ENCODE data around the gene TIGD4. TPM values are rescaled to one million over a fixed set of nuclear protein-coding genes. Genes with fewer than 3 reads are reported as not detected.

TIGD4 gene
- polyA plus RNA-seq, 1 donor from 2014 or later, result 0.28 TPM

DNA sequence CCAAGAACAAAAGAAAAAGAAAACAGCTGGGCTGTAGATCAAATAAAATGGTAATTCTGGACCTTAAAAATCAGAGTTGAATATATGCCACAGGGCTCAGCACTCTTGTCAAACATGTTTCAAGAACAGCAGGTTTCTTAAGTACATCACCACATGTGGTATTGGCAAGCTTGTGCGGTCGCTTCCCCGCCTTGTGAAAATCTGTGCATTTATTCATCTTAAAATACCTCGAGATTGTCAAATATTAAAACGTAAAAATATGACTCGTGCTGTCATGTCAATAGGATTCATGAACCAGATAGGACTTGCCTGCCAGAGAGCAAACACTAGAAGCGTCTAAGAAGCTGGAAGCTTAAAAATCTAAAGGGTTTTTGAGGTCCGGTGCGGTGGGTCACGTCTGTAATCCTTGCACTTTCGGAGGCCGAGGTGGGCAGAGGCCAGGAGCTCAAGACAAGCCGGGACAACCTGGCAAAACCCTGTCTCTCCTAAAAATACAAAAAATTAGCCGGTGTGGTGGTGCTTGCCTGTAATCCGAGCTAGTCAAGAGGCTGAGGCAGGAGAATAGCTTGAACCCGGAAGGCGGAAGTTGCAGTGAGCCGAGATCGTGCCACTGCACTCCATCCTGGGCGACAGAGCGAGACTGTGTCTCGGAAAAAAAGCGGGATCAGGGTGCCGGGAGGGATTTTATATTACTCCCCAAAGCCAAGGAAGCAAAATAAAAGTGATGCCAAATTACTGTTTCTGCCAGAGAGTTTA lies 59.6 kb downstream of the TIGD4 start:
- H3K36me3 Mint-ChIP-seq, result no peaks in the 10 kb centered on the region
- H3K27ac Mint-ChIP-seq, result no peak overlapping the region
- H3K27me3 Mint-ChIP-seq, result no peaks in the 10 kb centered on the region
- H3K4me1 Mint-ChIP-seq, result peaks cover 0 to 5% (median 3%) of the 10 kb centered on the region in 3 donors
- H3K4me3 Mint-ChIP-seq, result no peak overlapping the region
- peaks cover 0 to 5% (median 2%) of the 10 kb centered on the region in 3 donors for H3K9me3 Mint-ChIP-seq

Other genes with a start within 250 kb of the TIGD4 start
- 39.7 TPM for gene FBXW7, start 243.6 kb downstream of the TIGD4 start, polyA plus RNA-seq
- 210 TPM for gene TMEM154, start 99.7 kb downstream of the TIGD4 start, polyA plus RNA-seq
- gene ARFIP1, start 224 bp upstream of the TIGD4 start, polyA plus RNA-seq, result 18.2 TPM
- gene FHDC1, start 156.6 kb upstream of the TIGD4 start, polyA plus RNA-seq, result 0.06 TPM